Caki2 (cell line): ENCODE results near the gene VPS35. TPM values are rescaled to one million over a fixed set of nuclear protein-coding genes. Genes with fewer than 3 reads are reported as not detected.

Experiments
- DNase-seq: peaks from one replicate; pipeline ENCODE4 v3.0.0-alpha.2; 2015; ENCODE audit warnings: low read depth
- in situ Hi-C: cut with HindIII; loops from 2 replicates; pipeline ENCODE4 v1.10.0; 2016; ENCODE audit warnings: low sequenced_read_pairs, low pct_unique_long_range_greater_than_20kb, mixed read lengths
- total RNA-seq: library from RNA; depleted of rRNA; stranded (reverse); fragments of >200 nt; shearing (Covaris generic); gene quantifications from 2 replicates; pipeline ENCODE4 v1.2.3, GENCODE V29; 2014; ENCODE audit warnings: low replicate concordance

VPS35 gene
- total RNA-seq, 1 experiment from 2014 or later, result 80.3 TPM

- in situ Hi-C loops, result no loop called here
- DNase-seq, result no peak
Measured at GRCh38 chr16:46715769-46716305, 26.9 kb upstream of the VPS35 start.

GRCh38 chr16:46714797-46715591, 26.0 kb upstream of the VPS35 start:
- in situ Hi-C loops, result no loop called here
- no peak for DNase-seq

GRCh38 chr16:46713634-46714033, 24.7 kb upstream of the VPS35 start:
- in situ Hi-C loops, result no loop called here
- no peak for DNase-seq

GRCh38 chr16:46712911-46713310, 23.9 kb upstream of the VPS35 start:
- in situ Hi-C loops, result no loop called here
- no peak for DNase-seq

- in situ Hi-C loops, result no loop called here
- no peak for DNase-seq
Measured at GRCh38 chr16:46711106-46712058, 22.4 kb upstream of the VPS35 start.

- in situ Hi-C loops, result no loop called here
- no peak for DNase-seq
Measured at GRCh38 chr16:46709469-46710005, 20.6 kb upstream of the VPS35 start.

GRCh38 chr16:46706642-46707041, 17.7 kb upstream of the VPS35 start:
- in situ Hi-C loops, result no loop called here
- no peak for DNase-seq

GRCh38 chr16:46702030-46702429, 13.1 kb upstream of the VPS35 start:
- in situ Hi-C loops, result no loop called here
- DNase-seq, result no peak

GRCh38 chr16:46701615-46702014, 12.6 kb upstream of the VPS35 start:
- no peak for DNase-seq
- in situ Hi-C loops, result no loop called here

GRCh38 chr16:46700048-46700447, 11.1 kb upstream of the VPS35 start:
- in situ Hi-C loops, result no loop called here
- DNase-seq, result no peak

GRCh38 chr16:46696957-46697356, 8.0 kb upstream of the VPS35 start:
- DNase-seq, result no peak
- in situ Hi-C loops, result no loop called here

- in situ Hi-C loops, result no loop called here
- DNase-seq, result no peak
Measured at GRCh38 chr16:46695937-46696336, 7.0 kb upstream of the VPS35 start.

- in situ Hi-C loops, result no loop called here
Measured at GRCh38 chr16:46693598-46693997, 4.6 kb upstream of the VPS35 start.

GRCh38 chr16:46691726-46692125, 2.7 kb upstream of the VPS35 start:
- in situ Hi-C loops, result no loop called here
- peak; percentile 37 for DNase-seq

More at GRCh38 chr16:46693598-46693997, 4.6 kb upstream of the VPS35 start:
- DNase-seq, result no peak

GRCh38 chr16:46690281-46691178, 1.6 kb upstream of the VPS35 start:
- in situ Hi-C loops, result no loop called here
- no peak for DNase-seq

- peak; percentile 93 for DNase-seq
- in situ Hi-C loops, result no loop called here
Measured at GRCh38 chr16:46689365-46690280, 645 bp upstream of the VPS35 start, which contains the start of gene ORC6. Gene ORC6 (plus strand): TSS chr16:46689659. CDS start chr16:46689706, 47 bp downstream.
